NCI-H345 treated with DMSO at 0.1 percent for 48 hours (cell line): ENCODE results near the gene URB2.
"Not testable (repeated sequence)": the region's sequence is repeated elsewhere in the genome, so short reads cannot be mapped to it uniquely, and the experiment has no call there.

Experiments
- DNase-seq: peaks from one replicate; lab custom pipeline; 2025; ENCODE audit not compliant: unreplicated experiment; lab: John Stamatoyannopoulos, UW

URB2 gene

DNA sequence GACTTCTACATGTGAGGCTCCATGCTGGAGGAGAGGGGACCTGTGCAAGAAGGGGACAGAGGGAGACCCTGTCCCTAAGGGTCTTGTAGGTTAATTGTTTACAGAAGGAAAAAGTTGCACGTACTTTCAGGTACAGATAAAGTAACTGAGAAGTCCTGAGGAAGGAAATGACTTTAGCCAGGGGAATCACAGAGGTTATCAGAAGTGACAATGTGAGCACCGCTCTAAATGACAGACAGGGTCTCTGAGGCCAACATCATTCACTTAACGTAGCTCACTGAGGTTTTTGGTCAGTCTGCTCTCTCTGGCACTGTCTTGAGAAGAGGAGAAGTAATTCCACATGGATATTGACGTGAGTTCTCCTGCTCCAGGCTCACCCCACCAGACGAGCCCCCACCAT is 12.1 kb upstream of the URB2 start:
- DNase-seq: no peak

DNA sequence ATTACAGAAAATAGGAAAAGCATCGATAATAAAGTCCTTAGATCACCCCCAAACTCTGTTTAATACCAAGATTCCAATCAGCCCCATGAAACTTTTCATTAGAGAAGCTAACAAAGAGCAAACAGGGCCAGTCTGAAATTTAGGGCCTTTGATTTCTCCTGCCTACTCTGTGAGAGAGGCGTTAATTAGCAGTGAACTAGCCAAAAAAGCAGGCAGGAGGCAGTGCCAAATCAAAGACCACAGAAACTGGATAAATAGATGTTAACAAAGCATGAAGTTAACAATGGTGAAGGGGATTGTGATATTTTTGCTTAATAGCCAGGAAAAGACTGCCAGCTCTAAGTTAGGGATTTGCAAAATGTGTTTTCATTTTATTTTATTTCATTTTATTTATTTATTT is 11.3 kb upstream of the URB2 start:
- no peak for DNase-seq

DNA sequence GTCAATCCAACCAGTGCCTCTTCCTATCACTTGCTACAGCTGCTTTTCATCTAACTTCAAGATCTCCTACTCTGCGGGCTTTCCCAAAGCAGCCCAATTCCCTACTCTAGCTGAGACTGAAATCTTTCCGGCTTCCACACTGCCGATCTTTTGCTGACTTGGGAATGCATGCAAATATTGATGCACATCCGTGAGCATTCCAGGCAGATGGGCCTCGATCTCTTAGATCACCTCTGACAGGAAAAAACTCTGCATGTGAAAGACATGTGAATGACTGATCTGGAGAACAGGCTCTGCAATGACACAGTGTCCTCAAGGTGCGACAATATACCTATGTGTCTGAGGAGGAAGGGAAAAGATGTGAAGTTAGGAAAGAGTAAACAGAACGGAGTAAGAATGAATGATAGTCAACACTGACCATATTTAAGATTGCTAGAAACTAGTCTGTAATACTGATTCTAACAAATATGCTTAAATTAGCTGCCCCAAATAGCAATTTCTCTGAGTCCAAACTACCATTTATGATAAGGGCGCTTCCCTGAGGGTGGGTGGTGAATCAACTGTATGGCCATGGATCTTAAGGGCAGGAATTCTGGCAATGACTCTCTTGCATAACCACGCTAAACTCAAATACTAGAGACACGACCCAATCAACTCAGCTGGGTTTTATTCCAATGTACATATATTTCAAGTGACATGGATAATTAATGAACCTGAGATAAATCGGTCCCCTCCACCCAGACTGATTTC is 8.5 kb upstream of the URB2 start:
- DNase-seq: no peak

DNA sequence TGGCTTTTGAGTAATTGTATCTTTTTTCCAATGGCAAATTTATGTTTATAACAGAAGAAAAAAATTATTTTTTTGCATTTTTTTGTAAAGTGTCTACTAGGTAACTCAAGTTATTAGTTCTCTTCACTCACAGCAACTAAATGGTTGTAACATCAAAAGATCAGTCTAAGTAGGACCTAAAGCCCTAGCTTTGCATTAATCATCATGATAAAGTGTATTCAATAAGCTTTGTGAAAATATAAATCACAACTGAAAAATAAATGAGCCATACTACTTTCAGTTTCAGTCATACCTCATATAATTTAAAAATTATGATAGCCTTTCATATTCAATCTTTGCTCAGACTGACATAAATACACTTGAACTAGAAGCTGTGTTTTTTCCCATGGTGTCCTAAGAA is 7.0 kb upstream of the URB2 start:
- no peak for DNase-seq

DNA sequence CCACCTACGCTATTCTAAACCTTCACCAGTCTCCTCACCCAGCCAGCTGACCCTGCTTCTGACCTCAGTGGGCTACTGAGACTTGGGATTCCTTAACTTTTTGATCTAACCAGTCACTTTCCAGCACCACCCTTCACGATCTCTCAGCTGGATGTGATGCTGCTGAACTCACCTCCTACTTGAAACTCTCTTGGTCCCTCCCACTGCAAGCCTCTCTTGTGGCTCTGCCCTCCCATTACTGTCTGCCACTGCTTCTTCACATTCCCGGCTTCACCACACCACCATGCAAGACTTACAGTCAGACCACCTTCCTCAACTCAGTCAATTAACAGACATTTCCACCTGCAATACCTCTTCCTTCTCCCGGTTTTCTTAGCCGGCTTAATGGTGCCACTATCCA is 6.4 kb upstream of the URB2 start:
- no peak for DNase-seq

DNA sequence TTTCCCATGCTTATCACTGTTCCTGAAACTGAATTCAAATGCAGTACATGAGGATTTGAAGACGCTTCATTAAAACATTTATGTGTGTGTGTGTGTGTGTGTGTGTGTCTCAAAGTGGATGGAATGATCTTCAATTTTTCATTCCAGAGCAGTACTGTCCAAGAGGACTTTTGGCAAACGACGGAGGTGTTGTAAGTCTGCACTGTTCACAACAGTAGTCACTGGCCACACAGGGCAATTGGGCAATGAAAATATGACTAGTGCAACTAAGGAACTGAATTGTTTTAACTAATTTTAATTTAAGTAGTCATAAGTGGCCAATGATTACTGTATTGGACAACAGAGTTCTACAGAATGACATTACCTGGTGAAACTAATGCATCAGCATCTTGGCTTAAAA is 5.2 kb upstream of the URB2 start:
- DNase-seq: no peak

DNA sequence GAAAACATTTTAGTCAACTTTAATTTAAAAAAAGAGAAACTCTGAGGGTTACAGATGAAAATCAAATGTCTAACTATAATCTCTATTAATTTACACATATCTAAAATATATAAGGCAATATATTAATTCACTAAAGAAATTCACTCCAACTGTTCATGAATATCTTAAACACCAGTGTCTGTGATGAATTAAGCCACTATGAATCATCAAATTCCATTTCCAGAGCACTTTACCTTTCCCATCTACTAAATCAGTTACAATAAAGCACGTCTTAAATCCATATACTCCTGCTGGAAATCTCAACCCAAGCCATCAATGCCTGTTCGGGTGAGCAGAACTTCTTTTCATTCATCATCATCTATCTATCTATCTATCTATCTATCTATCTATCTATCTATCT is 4.4 kb upstream of the URB2 start:
- no peak for DNase-seq

DNA sequence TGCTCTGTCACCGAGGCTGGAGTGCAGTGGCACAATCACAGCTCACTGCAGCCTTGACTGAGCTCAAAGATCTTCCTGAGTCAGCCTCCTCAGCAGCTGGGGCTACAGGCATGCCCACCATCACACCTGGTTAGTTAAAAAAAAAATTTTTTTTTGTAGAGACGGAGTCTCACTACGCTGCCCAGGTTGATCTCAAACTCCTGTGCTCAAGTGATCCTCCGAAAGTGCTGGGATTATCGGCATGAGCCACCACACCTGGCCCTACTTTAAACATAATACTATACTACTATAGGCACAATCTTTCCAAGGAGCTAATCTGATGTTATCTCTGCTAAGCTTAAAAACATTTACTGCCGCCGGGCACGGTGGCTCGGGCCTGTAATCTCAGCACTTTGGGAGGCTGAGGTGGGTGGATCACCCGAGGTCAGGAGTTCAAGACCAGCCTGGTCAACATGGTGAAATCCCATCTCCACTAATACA is 3.4 kb upstream of the URB2 start:
- not testable (repeated sequence) for DNase-seq

DNA sequence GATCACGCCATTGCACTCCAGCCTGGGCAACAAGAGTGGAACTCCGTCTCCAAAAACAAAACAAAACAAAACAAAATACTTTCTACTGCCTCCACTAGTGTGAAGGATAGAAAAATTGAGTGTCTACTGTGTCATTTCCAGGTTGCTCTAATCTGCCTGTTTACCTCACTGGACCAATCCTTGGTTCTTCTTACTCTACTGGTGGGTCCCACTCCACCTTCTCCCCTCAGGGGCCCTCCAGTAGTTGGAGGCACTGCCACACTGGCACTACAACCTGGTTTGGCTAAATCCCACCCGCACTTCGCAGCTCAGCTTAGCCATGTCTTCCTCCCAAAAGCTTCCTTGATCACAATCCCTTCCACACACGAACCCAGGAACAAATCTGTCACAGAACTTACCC is 2.8 kb upstream of the URB2 start:
- no peak for DNase-seq

DNA sequence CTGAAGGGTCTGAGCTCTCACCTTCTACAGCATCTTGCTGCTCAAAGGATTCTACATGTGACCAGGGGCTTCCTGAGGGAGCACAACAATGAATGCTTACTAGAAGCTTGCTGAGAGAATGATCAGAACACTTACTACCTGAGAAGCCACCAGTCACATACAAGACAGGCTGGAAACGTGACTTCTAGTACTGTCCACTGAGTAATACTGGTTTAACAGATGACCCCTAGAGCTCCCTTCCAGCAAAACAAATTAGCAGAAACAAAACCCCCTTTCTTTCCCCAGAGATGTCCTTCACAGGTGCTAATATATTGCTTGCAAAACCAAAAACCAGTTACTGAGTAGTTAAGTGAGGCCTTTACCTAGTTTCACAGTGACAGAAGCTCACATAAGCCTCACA is 2.2 kb upstream of the URB2 start:
- no peak for DNase-seq

DNA sequence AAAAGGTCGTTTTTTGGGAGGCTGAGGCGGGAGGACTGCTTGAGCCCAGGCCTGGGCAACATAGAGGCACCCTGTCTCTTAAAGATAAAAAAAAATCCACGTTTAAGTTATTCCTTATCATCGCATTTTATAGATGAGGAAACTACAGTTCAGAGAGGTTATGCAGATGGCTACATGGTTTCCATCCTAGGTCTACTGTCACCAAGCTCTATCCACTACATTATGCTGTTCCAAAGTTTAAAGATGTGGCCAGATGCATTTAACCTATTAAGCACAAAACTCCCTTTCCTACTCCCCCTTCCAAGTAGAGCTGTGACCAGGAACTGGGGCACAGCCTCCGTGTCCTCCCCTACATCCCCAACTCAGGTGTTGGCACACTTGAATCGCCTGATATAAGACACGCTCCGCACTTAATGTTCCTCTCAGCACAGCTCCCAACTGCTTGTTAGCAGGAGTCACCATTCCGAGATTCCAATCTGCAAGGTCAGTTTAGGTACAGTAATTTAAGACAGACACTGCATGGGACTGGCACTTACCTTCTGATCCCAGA is 1.5 kb upstream of the URB2 start:
- DNase-seq: no peak

DNA sequence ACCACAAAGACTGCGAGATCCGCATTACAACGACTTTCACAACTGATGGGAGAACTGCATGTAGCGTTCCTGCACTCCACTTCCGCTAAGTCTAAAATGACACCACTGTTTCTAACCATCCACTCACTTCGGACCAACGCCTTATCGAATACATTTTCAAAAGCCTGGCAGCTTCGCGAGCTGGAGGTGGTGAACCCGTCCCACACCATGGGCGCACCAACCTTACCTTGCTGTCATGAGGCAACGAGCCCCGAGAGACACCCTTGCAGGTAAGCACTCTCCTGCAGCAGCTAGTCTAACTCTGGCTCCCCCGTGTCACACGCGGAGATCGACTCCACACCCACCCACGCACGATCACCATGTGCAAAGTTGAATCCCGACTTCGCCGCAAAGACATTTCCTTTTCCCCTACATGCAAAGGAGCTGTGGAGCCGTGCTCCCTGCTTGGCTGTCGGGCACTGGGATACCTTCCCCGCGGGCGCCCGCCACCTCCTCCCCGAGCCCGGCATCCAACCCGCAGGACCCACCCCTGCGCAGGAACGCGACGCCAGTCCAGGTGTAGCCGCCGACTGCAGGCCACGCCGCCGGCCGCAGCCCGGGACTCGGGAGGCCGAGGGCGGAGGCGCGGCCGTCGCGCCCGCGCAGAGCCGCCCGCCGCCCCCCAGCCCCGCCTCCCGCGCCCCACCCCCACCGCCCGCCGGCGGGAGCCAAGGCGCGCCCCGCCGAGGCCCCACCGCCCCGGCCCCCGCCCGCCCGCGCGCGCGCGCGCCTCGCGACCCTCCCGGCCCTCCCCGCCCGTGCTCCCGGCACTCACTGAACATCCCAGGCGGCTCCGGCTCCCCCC is 754 bp upstream of the URB2 start:
- DNase-seq: no peak

DNA sequence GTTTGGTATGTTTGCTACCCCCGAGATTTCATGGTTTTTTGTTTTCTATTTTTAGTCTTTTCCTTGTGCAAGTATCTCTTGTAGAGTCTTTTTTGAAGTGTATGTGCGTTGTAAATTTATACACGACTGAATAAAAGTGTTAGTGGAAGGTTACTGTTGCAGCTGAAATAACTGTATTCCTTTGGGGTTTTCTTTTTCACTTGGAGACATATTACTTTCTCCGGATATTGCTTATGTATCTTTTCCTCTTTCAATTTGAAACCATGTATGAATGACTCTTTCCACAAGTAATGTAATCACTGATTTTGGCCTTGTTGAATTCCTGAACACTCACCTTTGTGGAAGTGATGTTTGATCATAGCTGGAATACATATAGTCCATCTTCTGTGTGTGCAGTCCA is 956 bp downstream of the URB2 start:
- DNase-seq: no peak

DNA sequence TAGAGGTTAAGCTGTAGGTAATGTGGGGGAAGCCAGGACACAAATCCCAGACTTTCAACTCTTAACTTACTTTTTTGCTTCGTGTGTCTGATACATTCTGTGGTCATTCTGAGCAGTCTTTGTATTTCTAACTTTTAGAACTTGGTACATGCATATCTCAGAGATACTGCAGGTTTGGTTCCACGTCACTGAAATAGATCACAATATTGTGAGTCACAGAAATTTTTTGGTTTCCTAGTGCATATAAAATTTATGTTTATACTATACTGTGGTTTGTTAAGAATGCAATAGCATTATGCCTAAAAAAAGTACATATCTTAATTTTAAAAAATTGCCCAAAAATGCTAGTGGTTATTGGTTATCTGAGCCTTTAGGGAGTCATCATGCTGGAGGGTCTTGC is 3.2 kb downstream of the URB2 start:
- no peak for DNase-seq

DNA sequence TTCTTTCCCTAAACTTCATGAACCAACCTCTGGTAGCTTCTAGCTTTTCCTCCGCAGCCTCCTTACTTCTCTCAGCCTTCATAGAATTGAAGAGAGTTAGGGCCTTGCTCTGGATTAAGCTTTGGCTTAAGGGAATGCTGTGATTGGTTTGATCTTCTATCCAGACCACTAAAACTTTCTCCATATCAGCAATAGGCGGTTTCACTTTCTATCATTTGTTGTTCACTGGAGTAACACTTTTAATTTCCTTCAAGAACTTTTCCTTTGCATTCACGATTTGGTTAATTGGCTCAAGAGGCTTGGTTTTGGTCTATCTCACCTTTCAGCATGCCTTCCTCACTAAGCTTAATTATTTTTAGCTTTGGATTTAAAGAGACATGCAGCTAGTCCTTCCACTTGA is 5.1 kb downstream of the URB2 start:
- DNase-seq: no peak

DNA sequence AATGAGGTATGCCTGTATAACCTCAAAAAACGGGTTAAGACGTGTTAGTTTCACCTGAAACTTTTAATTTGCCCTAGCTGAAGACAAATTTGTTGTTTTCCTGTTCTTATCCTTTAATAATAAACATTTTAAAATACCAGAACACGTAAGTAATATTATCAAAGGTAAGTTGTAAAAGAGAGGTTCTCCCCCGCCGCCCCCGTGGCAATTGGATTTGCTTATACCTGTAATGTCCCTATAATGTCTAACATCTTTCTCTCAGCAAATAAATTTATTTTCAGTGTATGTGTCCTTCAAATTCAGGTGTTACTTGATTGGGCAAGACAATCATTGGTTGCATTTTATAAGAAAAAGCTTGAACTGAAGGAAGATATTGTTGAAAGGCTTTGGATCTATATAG is 5.9 kb downstream of the URB2 start:
- no peak for DNase-seq

DNA sequence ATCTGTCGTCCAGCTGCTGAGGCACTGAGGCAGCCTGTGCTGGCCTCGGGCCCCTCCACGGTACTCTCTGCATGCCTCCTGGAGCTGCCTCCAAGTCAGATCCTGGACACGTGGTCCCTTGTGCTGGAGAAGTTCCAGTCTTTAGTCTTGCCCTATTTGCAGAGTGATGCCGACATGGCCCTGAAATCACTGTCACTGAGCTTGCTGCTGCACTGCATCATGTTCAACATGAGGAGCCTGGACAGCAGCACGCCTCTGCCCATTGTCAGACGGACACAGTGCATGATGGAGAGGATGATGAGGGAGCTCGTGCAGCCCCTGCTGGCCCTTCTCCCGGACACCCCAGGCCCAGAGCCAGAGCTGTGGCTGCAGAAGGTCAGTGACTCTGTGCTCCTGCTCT is 10.0 kb downstream of the URB2 start:
- DNase-seq: no peak

DNA sequence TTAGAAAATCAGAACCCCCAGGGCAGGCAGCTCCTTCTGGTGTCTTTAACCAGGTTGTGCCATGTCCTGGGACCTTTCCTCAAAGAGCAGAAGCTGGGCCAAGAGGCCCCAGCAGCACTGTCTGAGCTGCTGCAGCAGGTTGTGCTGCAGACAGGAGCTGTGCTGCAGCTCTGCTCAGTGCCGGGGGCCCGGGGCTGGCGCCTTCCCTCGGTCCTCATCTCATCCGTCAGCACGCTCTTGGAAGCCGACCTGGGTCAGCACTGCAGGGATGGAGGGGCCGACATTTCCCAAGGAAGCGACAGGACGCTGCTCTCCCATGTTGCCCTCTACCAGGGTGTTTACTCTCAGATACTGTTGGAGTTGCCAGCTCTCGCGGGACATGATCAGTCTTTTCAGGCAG is 11.7 kb downstream of the URB2 start:
- DNase-seq: no peak

DNA sequence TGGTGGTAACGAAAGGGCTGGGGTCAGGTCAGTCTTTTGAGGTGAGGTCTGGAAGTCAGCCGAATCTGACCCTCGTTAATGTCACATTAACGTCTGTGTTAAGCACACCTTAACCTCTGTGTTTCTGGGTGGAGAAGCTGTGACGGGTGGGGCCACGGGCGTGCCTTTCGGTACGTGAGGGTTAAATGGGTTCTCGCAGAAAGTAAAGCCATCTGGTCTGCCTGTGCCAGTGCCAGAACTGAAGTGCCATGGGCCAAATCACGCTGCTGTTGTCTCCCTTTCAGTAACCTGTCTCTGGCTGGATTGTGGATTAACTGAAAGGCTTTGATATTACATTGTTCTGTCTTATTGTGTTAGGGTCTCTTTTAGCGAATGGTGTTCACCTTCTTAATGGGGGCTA is 14.4 kb downstream of the URB2 start:
- DNase-seq: no peak

DNA sequence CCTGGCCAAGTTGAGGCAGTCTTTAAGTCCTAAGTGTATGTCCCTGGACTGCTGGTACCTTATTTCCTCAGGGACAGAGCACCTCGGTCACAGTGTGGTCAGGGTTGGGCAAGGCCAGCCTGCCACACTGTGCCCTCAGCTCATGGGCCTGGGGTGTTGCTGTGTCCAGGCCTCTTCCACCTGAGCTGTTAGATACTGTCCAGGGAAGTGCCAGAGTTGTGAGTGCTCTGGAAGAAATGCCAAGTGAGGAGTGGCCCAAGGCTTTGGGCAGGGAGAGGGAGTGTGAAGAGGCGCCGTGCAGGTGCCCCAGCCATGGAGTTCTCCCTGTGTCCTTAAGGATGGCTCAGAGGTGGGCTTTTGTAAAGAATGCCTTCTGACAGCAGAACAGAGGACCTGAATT is 15.3 kb downstream of the URB2 start:
- DNase-seq: no peak

DNA sequence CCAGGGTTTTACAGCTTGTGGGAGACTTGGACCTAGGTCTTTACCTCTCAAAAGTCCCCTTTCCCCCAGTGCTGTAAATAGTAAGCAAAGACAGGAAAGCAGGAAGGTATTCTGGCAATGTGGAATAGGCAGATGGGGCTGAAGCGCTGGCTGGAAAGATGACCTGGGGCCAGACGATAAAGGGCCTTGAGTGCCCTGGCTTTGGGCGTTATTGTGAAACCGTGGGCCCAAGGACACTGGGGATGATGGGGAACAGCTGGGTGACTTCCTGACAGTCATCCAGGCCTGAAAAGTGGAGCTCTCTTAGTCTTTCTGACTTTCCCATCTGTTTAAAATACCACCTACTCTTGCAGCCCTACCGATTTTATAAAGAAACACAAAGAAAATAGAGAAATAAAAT is 16.3 kb downstream of the URB2 start:
- no peak for DNase-seq

DNA sequence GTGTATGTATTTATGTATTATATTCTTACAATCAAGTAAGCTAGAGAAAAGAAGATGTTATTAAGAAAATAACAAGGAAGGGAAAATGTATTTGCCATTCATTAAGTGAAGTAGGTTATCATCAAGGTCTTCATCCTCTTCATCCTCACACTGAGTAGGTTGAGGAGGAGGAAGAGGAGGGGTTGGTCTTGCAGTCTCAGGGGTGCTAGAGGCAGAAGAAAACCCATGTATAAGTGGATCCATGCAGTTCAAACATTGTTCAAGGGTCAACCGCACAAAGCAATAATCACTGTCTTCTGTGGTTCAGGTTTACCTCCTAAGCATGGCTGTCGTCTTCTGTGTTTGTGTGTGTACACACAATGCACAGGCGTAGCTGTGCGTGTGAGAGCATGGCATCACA is 16.9 kb downstream of the URB2 start:
- DNase-seq: no peak
